K562 (cell line): Measurements from ENCODE around the gene GNA15. TPM values are rescaled to one million over a fixed set of nuclear protein-coding genes. Genes with fewer than 3 reads are reported as not detected.
A peak's percentile ranks its signal among the peaks of the same experiment; 100 is the strongest.

Experiments used
- ATAC-seq: fragments of 200-7000 bp; cut with Tn5 transposase; 3 replicates; pipeline ENCODE4 v1.9.1; 2020; ENCODE audit warnings: moderate library complexity
- BruUV-seq: library from RNA; stranded (reverse); fragments of 400-500 nt; replicated peaks from 2 replicates; lab custom pipeline; 2021; lab: Mats Ljungman, UMichigan
- CTCF ChIA-PET: fragments of 300-600 bp; formaldehyde crosslinking; extraction: SDS; loops from one replicate; lab custom pipeline; 2021; ENCODE audit warnings: low intra/inter-chr PET ratio; lab: Yijun Ruan, JAX
- POLR2A ChIA-PET: fragments of 300-600, 350-650 bp; sonication (Branson Sonifier 250); formaldehyde crosslinking; extraction: SDS; loops from one replicate; lab custom pipeline; 2021; ENCODE audit warnings: antibody characterized with exemption, inconsistent platforms; lab: Yijun Ruan, JAX
- DNase-seq, 4 experiments: peaks; one replicate each; pipeline versions ENCODE4 v3.0.0 to v3.0.0-alpha.2; 2011 to 2018; ENCODE audit warnings: low spot score in 3 of 4, mixed read lengths in 3 of 4; ENCODE audit errors: extremely low read depth in 1 of 4
- FAIRE-seq: peaks from 2 replicates; lab custom pipeline; 2011; peaks lifted over from hg19 to GRCh38; lab: Jason Lieb, UNC
- H2AFZ ChIP-seq: 2 replicates; pipeline ENCODE4 v1.6.0; 2011; ENCODE audit warnings: low read depth, low read length, control low read depth, inconsistent platforms
- H3K27ac ChIP-seq: fragments of 200-600 bp; 3 replicates; pipeline ENCODE4 v1.8.0; 2011; ENCODE audit warnings: low read depth, mild to moderate bottlenecking, control low read depth, inconsistent platforms, low read length, moderate library complexity, mixed read lengths; ENCODE audit errors: extremely low read depth
- H3K27me3 ChIP-seq, 2 experiments: fragments of 300-600 bp in 1 of 2; 2 replicates in 1 of 2; 3 replicates in 1 of 2; pipeline versions ENCODE4 v1.6.0 to v1.8.0; 2011; ENCODE audit warnings: inconsistent platforms in 2 of 2, low read length in 2 of 2, mild to moderate bottlenecking in 1 of 2, mixed read lengths in 1 of 2, moderate library complexity in 1 of 2; ENCODE audit not compliant: control insufficient read depth in 2 of 2, insufficient read depth in 2 of 2
- H3K36me3 ChIP-seq: fragments of 300-600 bp; 3 replicates; pipeline ENCODE4 v1.8.0; 2011; ENCODE audit warnings: mild to moderate bottlenecking, low read length, inconsistent platforms; ENCODE audit not compliant: control insufficient read depth, insufficient read depth
- H3K4me1 ChIP-seq, 2 experiments: fragments of 200-600 bp in 1 of 2; replicated peaks in 1 of 2; 2 replicates in 1 of 2; 3 replicates in 1 of 2; pipeline versions ENCODE4 v1.5.1 to v1.8.0; 2011; ENCODE audit warnings: inconsistent platforms in 2 of 2, low read length in 2 of 2, mild to moderate bottlenecking in 1 of 2, mixed read lengths in 1 of 2, moderate library complexity in 1 of 2; ENCODE audit not compliant: control insufficient read depth in 2 of 2, insufficient read depth in 2 of 2
- H3K4me2 ChIP-seq: 2 replicates; pipeline ENCODE4 v1.6.1; 2011; ENCODE audit warnings: low read length, control low read depth, inconsistent platforms, mixed read lengths; ENCODE audit not compliant: insufficient read depth
- H3K4me3 ChIP-seq: fragments of 200-600 bp; sonication (generic), shearing (Covaris generic); 2 replicates; pipeline ENCODE4 v1.5.1; 2016; ENCODE audit warnings: control low read depth, inconsistent platforms
- H3K79me2 ChIP-seq: fragments of 200-600 bp; 3 replicates; pipeline ENCODE4 v1.8.0; 2011; ENCODE audit warnings: low read length, inconsistent platforms; ENCODE audit not compliant: control insufficient read depth, insufficient read depth
- H3K9ac ChIP-seq, 2 experiments: 2 replicates each; pipeline versions ENCODE4 v1.6.0 to v1.6.1; 2011; ENCODE audit warnings: low read depth in 2 of 2, low read length in 2 of 2, control low read depth in 1 of 2, inconsistent platforms in 1 of 2, mild to moderate bottlenecking in 1 of 2, mixed read lengths in 1 of 2; ENCODE audit not compliant: insufficient read depth in 1 of 2
- H3K9me1 ChIP-seq: one replicate; pipeline ENCODE4 v1.6.0; 2011; ENCODE audit warnings: inconsistent platforms, mild to moderate bottlenecking, low read length, moderate library complexity; ENCODE audit not compliant: control insufficient read depth, insufficient read depth
- H3K9me3 ChIP-seq: replicated peaks from 2 replicates; pipeline ENCODE4 v1.5.1; 2011; ENCODE audit warnings: low read depth, low read length, inconsistent platforms; ENCODE audit not compliant: control insufficient read depth, insufficient read depth
- H4K20me1 ChIP-seq: replicated peaks from 2 replicates; pipeline ENCODE4 v1.6.1; 2011; ENCODE audit warnings: low read length, inconsistent platforms, mixed read lengths; ENCODE audit not compliant: control insufficient read depth, insufficient read depth
- BCOR ChIP-seq: fragments of 450-650 bp; IDR thresholded peaks from 2 replicates; pipeline ENCODE4 v1.6.1; 2016
- FIP1L1 ChIP-seq: fragments of 200-400 bp; formaldehyde crosslinking; IDR thresholded peaks from 2 replicates; pipeline ENCODE4 v1.6.1; 2018; ENCODE audit warnings: mild to moderate bottlenecking, low read depth, low read length; ENCODE audit not compliant: poor library complexity, severe bottlenecking
- MED1 ChIP-seq: sonication (generic); formaldehyde crosslinking; IDR thresholded peaks from 2 replicates; pipeline ENCODE4 v1.8.1; 2023; ENCODE audit warnings: missing genetic modification reagents, borderline replicate concordance
- POLR3A ChIP-seq: IDR thresholded peaks from 2 replicates; pipeline ENCODE4 v1.6.1; 2011; ENCODE audit warnings: borderline replicate concordance, mild to moderate bottlenecking, moderate library complexity; ENCODE audit not compliant: insufficient read length, insufficient read depth; ENCODE audit errors: extremely low read depth
- RAD21 ChIP-seq, 2 experiments: fragments of 250-450 bp in 1 of 2; fragments of 450-650 bp in 1 of 2; sonication (Bioruptor Pico) in 1 of 2; formaldehyde crosslinking in 1 of 2; IDR thresholded peaks in 1 of 2; conservative IDR thresholded peaks in 1 of 2; 2 replicates each; pipeline versions ENCODE4 v1.4.0 to v1.8.0; 2020 to 2022; ENCODE audit warnings: mild to moderate bottlenecking in 2 of 2, moderate library complexity in 1 of 2
- RB1 ChIP-seq: fragments of 450-650 bp; IDR thresholded peaks from 2 replicates; pipeline ENCODE4 v1.6.1; 2017; ENCODE audit warnings: low read depth, mild to moderate bottlenecking
- TFAP4 ChIP-seq: sonication (generic); formaldehyde crosslinking; IDR thresholded peaks from 2 replicates; pipeline ENCODE4 v1.8.0; 2022; ENCODE audit warnings: missing genetic modification reagents, mild to moderate bottlenecking, moderate library complexity, borderline replicate concordance
- WGBS: fragments of 100-300 bp; shearing (Covaris generic); methylation state at CpG from one replicate; pipeline ENCODE4 v1.1.6; 2016; ENCODE audit warnings: low coverage, mixed read lengths; ENCODE audit not compliant: insufficient coverage; ENCODE audit errors: missing lambda C conversion rate; 5-methylcytosine and 5-hydroxymethylcytosine counted together
- in situ Hi-C: fragments of 300-500 bp; cut with MboI; formaldehyde crosslinking; loops from 4 replicates; pipeline ENCODE4 v1.15.0; 2018; ENCODE audit warnings: inconsistent platforms, mixed read lengths
- intact Hi-C: fragments of 100-400 bp; cut with micrococcal nuclease; formaldehyde crosslinking; loops from 2 replicates; pipeline ENCODE4 v1.14.2; 2022
- polyA plus RNA-seq, 8 experiments: library from polyadenylated mRNA; depleted of rRNA in 4 of 8; stranded (reverse) in 5 of 8; unstranded in 3 of 8; fragments of >200 nt; fragmentation: Nextera tagmentation in 2 of 8; fragmentation: Illumina TruSeq in 1 of 8; extraction: Ambion mirVana in 2 of 8; extraction: Trizol in 1 of 8; gene quantifications; 2 replicates each; pipeline versions ENCODE4 v1.2.1 to v1.2.3, GENCODE V29; 2011 to 2014; ENCODE audit warnings: inconsistent platforms in 1 of 8, missing spikeins in 1 of 8
- total RNA-seq, 7 experiments: library from RNA; depleted of rRNA in 6 of 7; stranded (reverse); fragments of >200 nt in 6 of 7; fragmentation: Illumina TruSeq in 2 of 7; extraction: Trizol in 2 of 7; gene quantifications; 2 replicates each; pipeline versions ENCODE4 v1.2.1 to v1.2.3, GENCODE V29; 2011 to 2021; ENCODE audit warnings: low replicate concordance in 1 of 7
- TF ChIP-seq, protein P1 (sequence below): IDR thresholded peaks from 2 replicates; pipeline ENCODE4 v1.6.1; 2014; ENCODE audit warnings: antibody characterized with exemption
- TF ChIP-seq, protein P2 (sequence below), 2 experiments: fragments of 450-650 bp; formaldehyde crosslinking in 1 of 2; IDR thresholded peaks; 2 replicates each; pipeline versions ENCODE4 v1.4.0 to v1.6.1; 2014 to 2020; ENCODE audit warnings: mild to moderate bottlenecking in 2 of 2, borderline replicate concordance in 1 of 2, low read depth in 1 of 2

GNA15 gene
- total and polyA plus RNA-seq, 9 of the 15 experiments (the other 6 are each of a cell fraction or from before 2014, with no cell fraction given) = 0.03 to 0.24 (median 0.11) TPM; not detected in 1

- Histone ChIP-seq H3K9me3 (no peaks in the 10 kb centered on the region), H3K79me2 (no peaks in the 10 kb centered on the region), H3K9ac (peak overlapping the region in 1 of 2 experiments; percentile 64; a peak in 1 of 4 replicates), H3K9me1 (no peaks in the 10 kb centered on the region), H3K36me3 (peaks cover 1% of the 10 kb centered on the region; the same call in 1 of the 3 replicates), H3K4me2 (no peak overlapping the region), H3K4me3 (no peak overlapping the region), H3K27me3 (no peaks in the 10 kb centered on the region), H3K4me1 (peaks cover 0 to 30% of the 10 kb centered on the region in 2 experiments; a peak in 2 of 5 replicates), H4K20me1 (no peaks in the 10 kb centered on the region), H3K27ac (no peak overlapping the region), H2AFZ (no peak overlapping the region)
- POLR2A ChIA-PET = no interaction called here
- DNase-seq = peak; percentile 75 to 80 (median 78)
- in situ Hi-C loops = no loop called here
- intact Hi-C loops = no loop called here
- CTCF ChIA-PET = interaction anchor here (0.6 to 1.2 kb wide), 2 partner anchors 325 to 478 kb away, joined by 3 read pairs; no protein-coding TSS in a partner anchor
- WGBS = 9% methylated on average over 11 of the region's 14 CpGs
- BruUV-seq = no TSS peak
- peak; percentile 88 for FAIRE-seq
- ATAC-seq = peak; percentile 94
- TF ChIP-seq FIP1L1 (no peak), RB1 (peak; percentile 63), POLR3A (no peak), RAD21 (CRISPR knock-in tag; conservative IDR thresholded peaks at IDR 0.05 in 1 of 2, IDR thresholded peaks at IDR 0.05 in 1 of 2) (peak in 1 of 2 experiments; percentile 62; a peak in 3 of 4 replicates), BCOR (peak; percentile 41; the same call in 1 of the 2 replicates), MED1 (CRISPR knock-in tag) (no peak), TFAP4 (CRISPR knock-in tag) (peak; percentile 61; the same call in 1 of the 2 replicates)
- TF ChIP-seq, protein P1, sequence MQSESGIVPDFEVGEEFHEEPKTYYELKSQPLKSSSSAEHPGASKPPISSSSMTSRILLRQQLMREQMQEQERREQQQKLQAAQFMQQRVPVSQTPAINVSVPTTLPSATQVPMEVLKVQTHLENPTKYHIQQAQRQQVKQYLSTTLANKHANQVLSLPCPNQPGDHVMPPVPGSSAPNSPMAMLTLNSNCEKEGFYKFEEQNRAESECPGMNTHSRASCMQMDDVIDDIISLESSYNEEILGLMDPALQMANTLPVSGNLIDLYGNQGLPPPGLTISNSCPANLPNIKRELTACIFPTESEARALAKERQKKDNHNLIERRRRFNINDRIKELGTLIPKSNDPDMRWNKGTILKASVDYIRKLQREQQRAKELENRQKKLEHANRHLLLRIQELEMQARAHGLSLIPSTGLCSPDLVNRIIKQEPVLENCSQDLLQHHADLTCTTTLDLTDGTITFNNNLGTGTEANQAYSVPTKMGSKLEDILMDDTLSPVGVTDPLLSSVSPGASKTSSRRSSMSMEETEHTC = no peak
- TF ChIP-seq, protein P2, sequence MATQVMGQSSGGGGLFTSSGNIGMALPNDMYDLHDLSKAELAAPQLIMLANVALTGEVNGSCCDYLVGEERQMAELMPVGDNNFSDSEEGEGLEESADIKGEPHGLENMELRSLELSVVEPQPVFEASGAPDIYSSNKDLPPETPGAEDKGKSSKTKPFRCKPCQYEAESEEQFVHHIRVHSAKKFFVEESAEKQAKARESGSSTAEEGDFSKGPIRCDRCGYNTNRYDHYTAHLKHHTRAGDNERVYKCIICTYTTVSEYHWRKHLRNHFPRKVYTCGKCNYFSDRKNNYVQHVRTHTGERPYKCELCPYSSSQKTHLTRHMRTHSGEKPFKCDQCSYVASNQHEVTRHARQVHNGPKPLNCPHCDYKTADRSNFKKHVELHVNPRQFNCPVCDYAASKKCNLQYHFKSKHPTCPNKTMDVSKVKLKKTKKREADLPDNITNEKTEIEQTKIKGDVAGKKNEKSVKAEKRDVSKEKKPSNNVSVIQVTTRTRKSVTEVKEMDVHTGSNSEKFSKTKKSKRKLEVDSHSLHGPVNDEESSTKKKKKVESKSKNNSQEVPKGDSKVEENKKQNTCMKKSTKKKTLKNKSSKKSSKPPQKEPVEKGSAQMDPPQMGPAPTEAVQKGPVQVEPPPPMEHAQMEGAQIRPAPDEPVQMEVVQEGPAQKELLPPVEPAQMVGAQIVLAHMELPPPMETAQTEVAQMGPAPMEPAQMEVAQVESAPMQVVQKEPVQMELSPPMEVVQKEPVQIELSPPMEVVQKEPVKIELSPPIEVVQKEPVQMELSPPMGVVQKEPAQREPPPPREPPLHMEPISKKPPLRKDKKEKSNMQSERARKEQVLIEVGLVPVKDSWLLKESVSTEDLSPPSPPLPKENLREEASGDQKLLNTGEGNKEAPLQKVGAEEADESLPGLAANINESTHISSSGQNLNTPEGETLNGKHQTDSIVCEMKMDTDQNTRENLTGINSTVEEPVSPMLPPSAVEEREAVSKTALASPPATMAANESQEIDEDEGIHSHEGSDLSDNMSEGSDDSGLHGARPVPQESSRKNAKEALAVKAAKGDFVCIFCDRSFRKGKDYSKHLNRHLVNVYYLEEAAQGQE (IDR thresholded peaks at IDR 0.05; ENCODE audit: borderline replicate concordance) = peak; percentile 42; the same call in 1 of the 2 replicates
- TF ChIP-seq, protein P2 (CRISPR knock-in tag; IDR thresholded peaks at IDR 0.05; ENCODE audit: low read depth) = no peak
Observed at GRCh38 chr19:3125900-3126524, 9.8 kb upstream of the GNA15 start.
